Mesothelial cell of epicardium (in vitro differentiated cells): ENCODE results near the gene ARHGAP42. TPM values are rescaled to one million over a fixed set of nuclear protein-coding genes. Genes with fewer than 3 reads are reported as not detected.

Experiments used
- DNase-seq, 2 experiments: peaks; one replicate each; pipeline ENCODE4 v3.0.0; 2021; ENCODE audit warnings: low spot score in 2 of 2; ENCODE audit not compliant: unreplicated experiment in 2 of 2
- H3K27ac Mint-ChIP-seq: 2 replicates; pipeline ENCODE4 v1.8.0; 2021; ENCODE audit warnings: mixed read lengths
- H3K27me3 Mint-ChIP-seq: 2 replicates; pipeline ENCODE4 v1.8.0; 2021; ENCODE audit warnings: low read depth, mixed read lengths
- H3K36me3 Mint-ChIP-seq: 2 replicates; pipeline ENCODE4 v1.8.0; 2021; ENCODE audit warnings: mixed read lengths
- H3K4me1 Mint-ChIP-seq: 2 replicates; pipeline ENCODE4 v1.8.0; 2021; ENCODE audit warnings: mixed read lengths
- H3K4me3 Mint-ChIP-seq: 2 replicates; pipeline ENCODE4 v1.8.0; 2021; ENCODE audit warnings: mild to moderate bottlenecking, moderate library complexity, mixed read lengths
- H3K9me3 Mint-ChIP-seq: 2 replicates; pipeline ENCODE4 v1.8.0; 2021; ENCODE audit warnings: mixed read lengths
- CTCF ChIP-seq: fragments of 200-600 bp; sonication (generic); IDR thresholded peaks from one replicate; pipeline ENCODE4 v1.5.0; 2021; ENCODE audit warnings: antibody characterized with exemption; ENCODE audit not compliant: unreplicated experiment
- total RNA-seq: library from RNA; stranded (reverse); gene quantifications from 3 replicates; pipeline ENCODE4 v1.2.1, GENCODE V29; 2021

ARHGAP42 gene
- total RNA-seq, 1 donor from 2014 or later, result 19.4 TPM

DNA sequence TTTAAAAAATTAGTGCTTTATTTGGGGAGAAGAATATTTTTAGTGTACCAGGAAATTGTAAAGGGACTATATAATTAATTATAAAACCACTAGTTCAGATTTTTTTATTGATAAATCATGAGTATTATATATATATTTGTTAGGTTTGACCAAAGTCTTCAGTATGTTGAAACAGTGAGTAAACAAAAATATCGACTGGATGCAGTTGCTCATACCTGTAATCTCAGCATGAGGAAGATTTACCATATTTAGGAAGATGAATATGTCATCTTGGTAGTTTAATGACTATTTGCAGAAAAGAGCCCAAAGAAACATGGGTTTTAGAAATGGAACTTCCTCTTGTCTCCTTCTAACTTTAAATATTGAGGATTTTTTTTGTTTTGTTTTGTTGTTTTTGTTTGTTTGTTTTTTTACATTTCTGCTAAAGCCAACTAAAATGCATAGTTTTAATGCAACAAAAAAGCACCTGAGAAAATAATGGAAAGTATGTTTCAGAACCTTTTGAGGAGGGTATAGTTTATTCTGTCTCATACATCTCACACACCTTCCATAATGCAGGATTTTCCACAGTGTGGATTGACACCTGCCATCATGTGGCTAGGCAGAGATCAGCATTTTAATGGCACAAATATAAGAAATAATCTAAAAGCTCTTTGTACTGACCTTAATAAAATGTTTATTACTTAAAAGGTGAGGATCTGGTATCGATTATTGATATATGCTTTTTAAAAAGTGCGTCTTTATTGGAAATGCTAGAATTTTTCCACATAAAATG, 114.3 kb downstream of the ARHGAP42 start:
- H3K4me1 Mint-ChIP-seq, result peaks cover 9% of the 10 kb centered on the region
- no peak overlapping the region for H3K4me3 Mint-ChIP-seq
- DNase-seq, result no peak
- peaks cover 7% of the 10 kb centered on the region for H3K36me3 Mint-ChIP-seq
- H3K9me3 Mint-ChIP-seq, result no peaks in the 10 kb centered on the region
- H3K27ac Mint-ChIP-seq, result no peak overlapping the region
- TF ChIP-seq CTCF, result no peak
- H3K27me3 Mint-ChIP-seq, result no peaks in the 10 kb centered on the region

DNA sequence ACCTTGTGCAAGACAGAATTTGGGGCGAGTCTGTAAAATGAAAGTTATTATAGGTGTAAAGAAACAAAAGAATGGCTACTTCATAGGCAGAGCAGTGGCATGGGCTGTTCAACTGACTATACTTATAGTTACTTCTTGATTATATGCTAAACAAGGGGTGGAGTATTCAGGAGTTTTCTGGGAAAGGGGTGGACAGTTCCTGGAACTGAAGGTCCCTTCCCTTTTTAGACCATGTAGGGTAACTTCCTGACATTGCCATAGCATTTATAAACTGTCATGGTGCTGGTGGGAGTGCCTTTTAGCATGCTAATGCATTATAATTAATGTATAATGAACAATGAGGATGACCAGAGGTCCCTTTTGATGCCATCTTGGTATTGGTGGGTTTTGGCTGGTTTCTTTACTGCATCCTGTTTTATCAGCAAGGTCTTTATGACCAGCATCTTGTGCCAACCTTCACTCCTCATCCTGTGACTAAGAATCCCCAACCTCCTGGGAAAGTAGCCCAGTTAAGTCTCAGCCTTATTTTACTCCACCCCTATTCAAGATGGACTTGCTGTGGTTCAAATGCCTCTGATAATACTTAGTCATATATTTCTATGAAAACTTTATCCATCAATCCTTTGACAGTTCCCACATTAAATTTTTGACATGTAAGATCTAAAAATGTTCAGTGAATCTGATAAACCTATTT, 118.6 kb downstream of the ARHGAP42 start:
- Mint-ChIP-seq H3K9me3 (no peaks in the 10 kb centered on the region), H3K4me3 (no peak overlapping the region), H3K27ac (no peak overlapping the region), H3K36me3 (no peaks in the 10 kb centered on the region), H3K4me1 (peaks cover 27% of the 10 kb centered on the region), H3K27me3 (no peaks in the 10 kb centered on the region)
- TF ChIP-seq CTCF, result no peak
- DNase-seq, result no peak

DNA sequence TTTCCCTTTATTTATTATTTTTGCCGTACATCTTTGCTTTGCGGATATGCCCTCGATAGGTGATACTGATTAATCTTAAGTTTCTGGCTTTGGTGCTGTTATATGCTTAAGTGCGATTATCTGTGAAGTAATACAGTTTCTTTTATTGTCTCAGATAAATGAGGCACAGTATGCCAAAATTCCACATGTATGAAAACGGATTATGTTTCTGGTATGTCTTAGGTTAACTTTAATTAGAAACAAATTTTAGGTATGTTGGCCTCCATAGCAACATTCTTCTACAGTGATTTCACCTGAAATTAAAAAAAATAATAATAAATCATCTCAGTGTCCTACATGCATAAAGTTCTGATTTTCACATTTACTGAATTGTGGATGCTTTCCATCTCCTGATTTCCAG, 119.2 kb downstream of the ARHGAP42 start:
- peaks cover 27% of the 10 kb centered on the region for H3K4me1 Mint-ChIP-seq
- H3K4me3 Mint-ChIP-seq, result no peak overlapping the region
- peak overlapping the region; percentile 25 for H3K27ac Mint-ChIP-seq
- TF ChIP-seq CTCF, result no peak
- H3K36me3 Mint-ChIP-seq, result no peaks in the 10 kb centered on the region
- no peaks in the 10 kb centered on the region for H3K27me3 Mint-ChIP-seq
- DNase-seq, result no peak
- H3K9me3 Mint-ChIP-seq, result no peaks in the 10 kb centered on the region

DNA sequence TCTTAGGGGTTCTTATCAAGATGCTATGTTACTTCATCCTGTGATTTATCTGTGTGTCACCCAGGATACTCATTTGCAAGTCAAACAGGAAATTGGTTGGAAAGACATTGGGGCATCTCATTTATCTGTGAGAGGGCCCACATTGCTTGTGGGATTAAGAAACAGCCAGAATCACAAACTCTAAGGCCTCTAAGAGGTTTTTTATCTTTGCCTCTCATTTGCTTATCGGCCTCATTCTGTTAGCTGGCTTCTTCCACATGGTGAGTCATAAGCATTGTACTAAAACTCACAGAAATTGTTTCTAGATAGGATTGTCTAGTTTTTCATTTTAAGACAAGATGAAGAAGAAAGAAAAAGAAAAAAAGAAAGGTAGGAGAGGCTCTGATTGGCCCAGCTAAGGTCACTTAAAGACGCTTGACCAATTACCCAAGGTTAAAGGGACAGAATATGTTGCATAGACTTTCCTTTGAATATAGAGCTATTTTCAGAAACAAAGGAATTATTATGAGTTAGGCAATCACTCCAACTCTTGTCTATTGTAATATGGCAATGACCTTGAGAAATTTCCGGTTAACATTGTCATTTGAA, 121.9 kb downstream of the ARHGAP42 start:
- no peaks in the 10 kb centered on the region for H3K36me3 Mint-ChIP-seq
- peaks cover 25% of the 10 kb centered on the region for H3K4me1 Mint-ChIP-seq
- no peak overlapping the region for H3K4me3 Mint-ChIP-seq
- DNase-seq, result no peak
- no peaks in the 10 kb centered on the region for H3K9me3 Mint-ChIP-seq
- peak overlapping the region; percentile 75 for H3K27ac Mint-ChIP-seq
- no peak for TF ChIP-seq CTCF
- no peaks in the 10 kb centered on the region for H3K27me3 Mint-ChIP-seq

DNA sequence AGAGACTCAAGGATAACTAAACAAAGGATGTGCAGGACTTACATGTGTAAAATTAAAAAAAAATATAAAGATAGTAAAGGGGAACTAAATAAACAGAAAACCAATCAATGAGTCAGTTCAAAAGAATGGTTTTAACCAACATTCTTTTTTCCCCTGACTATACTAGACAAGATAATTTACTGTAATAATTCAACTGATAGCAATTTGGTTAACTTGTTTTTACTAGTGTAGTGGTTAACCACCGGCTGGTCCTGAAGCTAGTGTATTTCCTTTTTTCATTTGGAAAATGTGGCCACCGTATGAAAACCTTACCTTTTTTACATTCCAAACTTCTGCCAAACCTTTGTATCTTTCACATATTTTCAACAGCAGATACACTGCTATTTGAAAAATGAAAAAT, 123.1 kb downstream of the ARHGAP42 start:
- Mint-ChIP-seq H3K9me3 (no peaks in the 10 kb centered on the region), H3K4me1 (peaks cover 25% of the 10 kb centered on the region), H3K36me3 (no peaks in the 10 kb centered on the region), H3K27ac (no peak overlapping the region), H3K27me3 (no peaks in the 10 kb centered on the region), H3K4me3 (no peak overlapping the region)
- TF ChIP-seq CTCF, result no peak
- no peak for DNase-seq
